ENCODE data around the gene CSTPP1.

Gene CSTPP1

DNA sequence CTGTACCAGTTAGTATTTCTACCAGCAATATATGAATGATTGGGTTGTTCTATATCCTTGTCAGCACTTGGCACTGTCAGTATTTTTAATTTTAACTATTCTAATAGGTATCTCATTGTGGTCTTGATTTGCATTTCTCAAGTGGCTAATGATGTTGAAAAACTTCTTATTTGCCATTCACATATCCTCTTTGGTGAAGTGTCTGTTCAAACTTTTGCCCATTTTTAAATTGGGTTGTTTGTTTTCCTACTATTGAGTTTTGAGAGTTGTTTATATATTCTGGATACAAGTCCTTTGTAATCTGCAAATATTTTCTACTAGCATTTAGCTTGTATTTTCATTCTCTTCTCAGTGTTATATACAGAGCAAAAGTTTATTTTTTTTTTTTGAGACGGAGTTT is 82.1 kb downstream of the CSTPP1 start:
- H3K4me2 ChIP-seq (ENCODE audit: low read depth, low read length, poor library complexity, severe bottlenecking) = no peak overlapping the region
- H4K20me1 ChIP-seq (ENCODE audit: low read depth, low read length) = no peaks in the 10 kb centered on the region
- no peaks in the 10 kb centered on the region for H3K36me3 ChIP-seq (ENCODE audit: low read length)
- H3K4me3 ChIP-seq (ENCODE audit: insufficient read depth, low read length, poor library complexity, severe bottlenecking) = no peak overlapping the region
- H3K9ac ChIP-seq (ENCODE audit: low read length) = no peak overlapping the region
- TF ChIP-seq, protein P1, sequence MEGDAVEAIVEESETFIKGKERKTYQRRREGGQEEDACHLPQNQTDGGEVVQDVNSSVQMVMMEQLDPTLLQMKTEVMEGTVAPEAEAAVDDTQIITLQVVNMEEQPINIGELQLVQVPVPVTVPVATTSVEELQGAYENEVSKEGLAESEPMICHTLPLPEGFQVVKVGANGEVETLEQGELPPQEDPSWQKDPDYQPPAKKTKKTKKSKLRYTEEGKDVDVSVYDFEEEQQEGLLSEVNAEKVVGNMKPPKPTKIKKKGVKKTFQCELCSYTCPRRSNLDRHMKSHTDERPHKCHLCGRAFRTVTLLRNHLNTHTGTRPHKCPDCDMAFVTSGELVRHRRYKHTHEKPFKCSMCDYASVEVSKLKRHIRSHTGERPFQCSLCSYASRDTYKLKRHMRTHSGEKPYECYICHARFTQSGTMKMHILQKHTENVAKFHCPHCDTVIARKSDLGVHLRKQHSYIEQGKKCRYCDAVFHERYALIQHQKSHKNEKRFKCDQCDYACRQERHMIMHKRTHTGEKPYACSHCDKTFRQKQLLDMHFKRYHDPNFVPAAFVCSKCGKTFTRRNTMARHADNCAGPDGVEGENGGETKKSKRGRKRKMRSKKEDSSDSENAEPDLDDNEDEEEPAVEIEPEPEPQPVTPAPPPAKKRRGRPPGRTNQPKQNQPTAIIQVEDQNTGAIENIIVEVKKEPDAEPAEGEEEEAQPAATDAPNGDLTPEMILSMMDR (IDR thresholded peaks at IDR 0.05; ENCODE audit: insufficient read depth, low read length, poor library complexity, severe bottlenecking) = no peak
- no peaks in the 10 kb centered on the region for H3F3A ChIP-seq (ENCODE audit: insufficient read depth)
- H3K79me2 ChIP-seq (ENCODE audit: insufficient read depth, low read length) = no peaks in the 10 kb centered on the region
- H3K27ac ChIP-seq (ENCODE audit: low read depth, low read length) = no peak overlapping the region
- H3K27me3 ChIP-seq (ENCODE audit: low read length) = no peaks in the 10 kb centered on the region
- H3K9me2 ChIP-seq (replicated peaks; ENCODE audit: insufficient read depth, low read length) = no peaks in the 10 kb centered on the region
- no peak overlapping the region for H2AFZ ChIP-seq (ENCODE audit: low read depth, low read length, severe bottlenecking)
- H3K9me3 ChIP-seq (ENCODE audit: insufficient read depth, low read length) = no peaks in the 10 kb centered on the region

DNA sequence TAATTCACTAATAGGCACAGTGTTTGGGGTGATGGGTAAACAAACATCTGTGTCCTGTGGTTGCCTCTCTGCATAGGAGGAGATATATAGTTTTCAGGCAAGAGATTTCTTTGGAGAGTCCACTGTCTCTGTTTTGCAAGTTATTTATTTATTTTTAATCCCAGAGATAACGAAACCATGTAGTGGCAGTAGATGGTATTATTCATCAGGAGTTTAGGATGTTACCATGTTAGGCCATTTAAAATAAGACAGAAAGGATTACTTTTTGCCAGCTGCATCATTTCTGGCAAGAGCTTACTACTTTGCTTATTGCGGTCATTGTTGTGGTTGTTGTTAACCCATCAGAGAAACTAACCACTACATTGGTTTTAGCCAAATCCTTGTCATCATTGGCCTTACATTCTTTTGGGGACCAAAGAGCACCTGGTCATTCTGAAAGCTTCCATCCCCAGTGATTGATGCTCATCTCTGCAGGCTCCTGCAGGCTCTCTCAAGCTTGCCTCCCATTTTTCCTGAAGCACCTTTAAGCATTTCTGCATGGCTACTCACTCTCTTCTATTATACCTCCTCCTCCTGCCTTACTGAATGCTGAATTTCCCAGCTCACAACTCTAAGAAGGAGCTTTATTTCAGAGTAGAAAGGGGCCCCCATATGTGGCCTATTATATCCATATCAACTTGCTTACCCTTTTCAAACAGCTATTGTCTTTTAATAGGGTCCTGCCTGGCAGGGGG is 84.4 kb downstream of the CSTPP1 start:
- no peaks in the 10 kb centered on the region for H3K9me3 ChIP-seq (ENCODE audit: insufficient read depth, low read length)
- H3K4me2 ChIP-seq (ENCODE audit: low read depth, low read length, poor library complexity, severe bottlenecking) = no peak overlapping the region
- no peaks in the 10 kb centered on the region; the same call in 1 of the 2 replicates for H3K36me3 ChIP-seq (ENCODE audit: low read length)
- H3K9ac ChIP-seq (ENCODE audit: low read length) = no peak overlapping the region
- TF ChIP-seq, protein P1 (IDR thresholded peaks at IDR 0.05; ENCODE audit: insufficient read depth, low read length, poor library complexity, severe bottlenecking) = no peak
- TF ChIP-seq EZH2phosphoT487 (conservative IDR thresholded peaks at IDR 0.05; ENCODE audit: low read length) = no peak
- H3K27me3 ChIP-seq (ENCODE audit: low read length) = no peaks in the 10 kb centered on the region
- no peak overlapping the region for H3K4me3 ChIP-seq (ENCODE audit: insufficient read depth, low read length, poor library complexity, severe bottlenecking)
- no peaks in the 10 kb centered on the region for H3F3A ChIP-seq (ENCODE audit: insufficient read depth)
- no peaks in the 10 kb centered on the region; the same call in 1 of the 2 replicates for H4K20me1 ChIP-seq (ENCODE audit: low read depth, low read length)
- no peak overlapping the region for H2AFZ ChIP-seq (ENCODE audit: low read depth, low read length, severe bottlenecking)
- no peaks in the 10 kb centered on the region for H3K79me2 ChIP-seq (ENCODE audit: insufficient read depth, low read length)
- H3K27ac ChIP-seq (ENCODE audit: low read depth, low read length) = no peak overlapping the region
- H3K9me2 ChIP-seq (replicated peaks; ENCODE audit: insufficient read depth, low read length) = no peaks in the 10 kb centered on the region

DNA sequence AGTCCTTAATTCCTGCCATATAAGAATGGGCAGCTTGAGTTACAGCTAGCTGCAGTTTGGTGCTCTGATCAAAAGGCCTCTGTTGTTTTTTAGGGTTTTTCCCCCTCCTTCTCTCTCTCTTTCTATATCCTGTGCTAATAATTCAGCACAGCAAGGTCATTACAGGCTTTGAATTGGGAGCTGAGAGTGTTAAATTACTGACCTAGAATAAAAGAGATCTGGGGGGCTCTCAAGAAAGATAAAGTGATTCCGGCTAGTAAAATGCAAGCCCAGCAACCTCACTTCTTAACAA is 84.9 kb downstream of the CSTPP1 start:
- TF ChIP-seq, protein P1 (IDR thresholded peaks at IDR 0.05; ENCODE audit: insufficient read depth, low read length, poor library complexity, severe bottlenecking) = no peak
- no peak for TF ChIP-seq EZH2phosphoT487 (conservative IDR thresholded peaks at IDR 0.05; ENCODE audit: low read length)
- Histone ChIP-seq H3F3A (ENCODE audit: insufficient read depth) (no peaks in the 10 kb centered on the region), H3K27me3 (ENCODE audit: low read length) (no peaks in the 10 kb centered on the region), H3K9me3 (ENCODE audit: insufficient read depth, low read length) (no peaks in the 10 kb centered on the region), H4K20me1 (ENCODE audit: low read depth, low read length) (no peaks in the 10 kb centered on the region; the same call in 1 of the 2 replicates), H3K4me2 (ENCODE audit: low read depth, low read length, poor library complexity, severe bottlenecking) (no peak overlapping the region), H2AFZ (ENCODE audit: low read depth, low read length, severe bottlenecking) (no peak overlapping the region), H3K9ac (ENCODE audit: low read length) (no peak overlapping the region), H3K79me2 (ENCODE audit: insufficient read depth, low read length) (no peaks in the 10 kb centered on the region), H3K9me2 (replicated peaks; ENCODE audit: insufficient read depth, low read length) (no peaks in the 10 kb centered on the region), H3K27ac (ENCODE audit: low read depth, low read length) (no peak overlapping the region), H3K4me3 (ENCODE audit: insufficient read depth, low read length, poor library complexity, severe bottlenecking) (no peak overlapping the region), H3K36me3 (ENCODE audit: low read length) (no peaks in the 10 kb centered on the region; the same call in 1 of the 2 replicates)
